Heart right ventricle (tissue), 16 donors: Measurements from ENCODE around the gene PLCH1. TPM values are rescaled to one million over a fixed set of nuclear protein-coding genes. Genes with fewer than 3 reads are reported as not detected.

Experiments
- ATAC-seq, 8 donors: fragments of 200-7000 bp; cut with Tn5 transposase; one replicate each; pipeline ENCODE4 v1.9.1; 2020; ENCODE audit warnings: mild to moderate bottlenecking in 8 of 8, moderate library complexity in 8 of 8, moderate number of reproducible peaks in 1 of 8
- DNase-seq, 2 donors: peaks; one replicate each; pipeline ENCODE4 v3.0.0-alpha.2; 2020
- H3K27ac ChIP-seq, 10 donors: fragments of 200-600 bp; sonication (generic) in 2 of 10; one replicate each; pipeline versions ENCODE4 v1.5.0 to v1.8.0; 2020 to 2022; ENCODE audit warnings: mild to moderate bottlenecking in 3 of 10
- H3K27me3 ChIP-seq, 7 donors: fragments of 200-600 bp; one replicate each; pipeline ENCODE4 v1.8.0; 2021 to 2022; ENCODE audit warnings: mild to moderate bottlenecking in 2 of 7
- H3K36me3 ChIP-seq, 9 donors: fragments of 200-600 bp; sonication (generic) in 1 of 9; one replicate each; pipeline versions ENCODE4 v1.5.0 to v1.8.0; 2020 to 2022; ENCODE audit warnings: mild to moderate bottlenecking in 2 of 9
- H3K4me1 ChIP-seq, 9 donors: fragments of 200-600 bp; sonication (generic) in 1 of 9; one replicate each; pipeline versions ENCODE4 v1.5.0 to v1.8.0; 2020 to 2022; ENCODE audit warnings: mild to moderate bottlenecking in 4 of 9
- H3K4me3 ChIP-seq, 10 donors: fragments of 200-600 bp; sonication (generic) in 2 of 10; one replicate each; pipeline versions ENCODE4 v1.5.0 to v1.8.0; 2020 to 2022; ENCODE audit warnings: mild to moderate bottlenecking in 7 of 10, moderate library complexity in 2 of 10
- H3K9me3 ChIP-seq, 11 donors: fragments of 200-600 bp in 10 of 11; sonication (generic) in 2 of 11; one replicate each; pipeline versions ENCODE4 v1.5.0 to v1.8.0; 2013 to 2022; ENCODE audit warnings: mild to moderate bottlenecking in 2 of 11, control low read depth in 1 of 11, moderate library complexity in 1 of 11
- WGBS, 2 donors: extraction: QIAGEN DNeasy Blood & Tissue Kit; methylation state at CpG; one replicate each; pipeline ENCODE4 v1.1.7; 2013; ENCODE audit warnings: inconsistent platforms in 1 of 2; 5-methylcytosine and 5-hydroxymethylcytosine counted together
- intact Hi-C, 10 donors: fragments of 100-400 bp; cut with DNase I; formaldehyde crosslinking; loops; one replicate each; pipeline versions ENCODE4 v1.11.1 to v1.14.2; 2022
- polyA plus RNA-seq, 2 donors: library from polyadenylated mRNA; stranded (reverse); fragments of 200-250 nt; gene quantifications; one replicate each; pipeline ENCODE4 v1.2.3, GENCODE V29; 2013
- total RNA-seq, 10 donors: library from RNA; stranded (reverse); fragmentation: NEBNext Ultra II Directional in 3 of 10; extraction: Animal tissue kit (Norgen Biotek cat#: 25700) in 3 of 10; gene quantifications; one replicate each; pipeline versions ENCODE4 v1.2.1 to v1.2.4, GENCODE V29; 2021 to 2023
- TF ChIP-seq, protein P1 (sequence below), 9 donors: fragments of 200-600 bp; sonication (generic) in 2 of 9; IDR thresholded peaks; one replicate each; pipeline versions ENCODE4 v1.5.0 to v1.8.0; 2021 to 2022; ENCODE audit warnings: antibody characterized with exemption in 9 of 9, mild to moderate bottlenecking in 5 of 9, moderate library complexity in 1 of 9
- donor health status: Arrhythmogenic right ventricular cardiomyopathy.
- donor health status: ischemic (EF 13 %, LVEDD 7.1; RV severe dilation, severe dysfunction).
- donor health status: healthy with polysubstance abuse.
- donor health status: DM: no; HTN: yes; CAD: no.
- donor health status: DM: no; HTN: no; CAD: no.
- donor health status: ischemic (EF 25% LVEDD 6.9; RV normal size, moderate dysfunction).
- donor health status: ischemic (EF 25% LVEDD 5.7; RV mildly dilated, moderate dysfunction).
- donor health status: healthy.
- donor health status: DM: yes; HTN: yes; CAD: no.
- donor health status: Ischemic cardiomyopathy.
- donor health status: ischemic (EF 35%, LVEDD 5.7; RV mildly dilated, moderate dysfunction).
- donor health status: nonischemic (EF 11% LVEDD 7.7; RV severe dilation, severe dysfunction).
- donor health status: DM: yes; HTN: yes; CAD: no.
- donor health status: PGD.
- donor health status: ischemic (EF 29% LVEDD 5.4; RV normal size, mild dysfunction).
- donor health status: nonischemic (EF 23%, LVEDD 6.1; RV moderate dilation, normal function).

PLCH1 gene
- total and polyA plus RNA-seq, 12 donors = 0.13 to 2.1 (median 0.51) TPM

DNA sequence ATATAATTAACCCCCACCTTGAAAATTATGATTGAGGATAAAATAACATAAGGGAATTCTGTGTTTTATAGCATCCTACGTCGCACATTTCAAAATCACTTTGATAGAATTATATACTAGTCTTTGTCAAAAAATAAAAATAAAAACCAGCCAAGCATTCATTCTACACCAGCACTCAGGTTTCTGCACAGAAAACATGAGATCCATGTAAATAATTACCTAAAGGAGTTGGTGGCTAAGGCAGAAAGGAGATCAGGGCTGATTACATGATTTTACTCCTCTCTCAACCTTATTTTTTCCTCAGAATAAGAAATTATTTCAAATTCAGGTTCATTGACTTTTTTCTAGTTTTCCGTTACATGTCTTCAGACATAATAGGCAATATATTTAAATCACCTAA is 194.5 kb downstream of the PLCH1 start:
- no peak overlapping the region for H3K27ac ChIP-seq
- no peaks in the 10 kb centered on the region for H3K27me3 ChIP-seq
- 95 to 99% methylated on average over 3 of the region's 3 CpGs for WGBS, 2 donors
- intact Hi-C loops = no loop called here
- H3K4me1 ChIP-seq = no peaks in the 10 kb centered on the region
- no peaks in the 10 kb centered on the region for H3K9me3 ChIP-seq
- H3K36me3 ChIP-seq = no peaks in the 10 kb centered on the region
- no peak for ATAC-seq
- no peak for DNase-seq
- TF ChIP-seq, protein P1, sequence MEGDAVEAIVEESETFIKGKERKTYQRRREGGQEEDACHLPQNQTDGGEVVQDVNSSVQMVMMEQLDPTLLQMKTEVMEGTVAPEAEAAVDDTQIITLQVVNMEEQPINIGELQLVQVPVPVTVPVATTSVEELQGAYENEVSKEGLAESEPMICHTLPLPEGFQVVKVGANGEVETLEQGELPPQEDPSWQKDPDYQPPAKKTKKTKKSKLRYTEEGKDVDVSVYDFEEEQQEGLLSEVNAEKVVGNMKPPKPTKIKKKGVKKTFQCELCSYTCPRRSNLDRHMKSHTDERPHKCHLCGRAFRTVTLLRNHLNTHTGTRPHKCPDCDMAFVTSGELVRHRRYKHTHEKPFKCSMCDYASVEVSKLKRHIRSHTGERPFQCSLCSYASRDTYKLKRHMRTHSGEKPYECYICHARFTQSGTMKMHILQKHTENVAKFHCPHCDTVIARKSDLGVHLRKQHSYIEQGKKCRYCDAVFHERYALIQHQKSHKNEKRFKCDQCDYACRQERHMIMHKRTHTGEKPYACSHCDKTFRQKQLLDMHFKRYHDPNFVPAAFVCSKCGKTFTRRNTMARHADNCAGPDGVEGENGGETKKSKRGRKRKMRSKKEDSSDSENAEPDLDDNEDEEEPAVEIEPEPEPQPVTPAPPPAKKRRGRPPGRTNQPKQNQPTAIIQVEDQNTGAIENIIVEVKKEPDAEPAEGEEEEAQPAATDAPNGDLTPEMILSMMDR (IDR thresholded peaks at IDR 0.05) = no peak
- no peak overlapping the region for H3K4me3 ChIP-seq

DNA sequence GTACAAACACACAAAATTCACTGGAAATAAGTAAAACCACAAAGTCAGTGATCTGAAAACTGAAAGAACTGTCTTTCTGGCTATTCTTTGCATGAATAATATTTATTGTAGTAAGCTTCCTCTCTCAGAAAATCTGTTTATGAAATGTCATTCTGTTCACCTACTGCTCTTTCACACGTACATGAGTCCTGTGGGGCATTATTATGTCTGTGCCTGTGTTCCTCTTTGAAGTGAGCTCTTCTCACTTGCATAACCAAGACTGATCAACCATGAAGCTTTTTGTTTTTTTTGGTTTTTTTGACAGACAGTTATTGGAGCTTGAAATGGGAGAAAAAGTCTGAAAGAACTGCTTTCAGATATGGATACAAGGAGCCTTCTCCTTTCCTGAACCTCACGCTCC is 195.8 kb downstream of the PLCH1 start:
- no peaks in the 10 kb centered on the region for H3K36me3 ChIP-seq
- H3K4me3 ChIP-seq = no peak overlapping the region
- DNase-seq (no peak), ATAC-seq (no peak)
- H3K27me3 ChIP-seq = no peaks in the 10 kb centered on the region
- TF ChIP-seq, protein P1 (IDR thresholded peaks at IDR 0.05) = no peak
- H3K27ac ChIP-seq = no peak overlapping the region
- intact Hi-C loops = no loop called here
- WGBS, 2 donors = 69 to 80% methylated on average over 2 of the region's 2 CpGs
- H3K4me1 ChIP-seq = no peaks in the 10 kb centered on the region
- H3K9me3 ChIP-seq = no peaks in the 10 kb centered on the region

DNA sequence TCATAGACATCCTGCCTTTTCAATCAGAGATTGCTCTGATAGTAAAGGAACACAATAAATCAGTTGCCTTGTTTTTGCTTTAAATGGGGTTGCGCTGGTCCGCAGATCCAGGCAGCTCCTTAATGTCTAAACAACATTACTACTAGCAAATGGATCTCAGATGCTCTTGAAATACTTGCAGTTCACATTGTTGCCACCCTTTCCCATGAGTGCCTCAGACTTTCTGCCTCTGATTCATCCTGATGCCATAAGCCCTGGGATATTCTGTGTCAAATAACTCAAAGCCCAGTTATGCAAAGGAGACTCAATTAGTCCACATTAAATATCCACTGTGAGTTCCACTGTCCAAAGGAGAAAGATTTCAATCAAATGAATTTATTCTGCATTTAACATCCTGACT is 196.7 kb downstream of the PLCH1 start:
- TF ChIP-seq, protein P1 (IDR thresholded peaks at IDR 0.05) = no peak
- no peaks in the 10 kb centered on the region for H3K27me3 ChIP-seq
- WGBS, 2 donors = 93 to 94% methylated on average over 2 of the region's 2 CpGs
- no peak for ATAC-seq
- no peaks in the 10 kb centered on the region for H3K9me3 ChIP-seq
- H3K4me3 ChIP-seq = no peak overlapping the region
- H3K4me1 ChIP-seq = no peaks in the 10 kb centered on the region
- no peak for DNase-seq
- no peaks in the 10 kb centered on the region for H3K36me3 ChIP-seq
- intact Hi-C loops = no loop called here
- H3K27ac ChIP-seq = no peak overlapping the region

DNA sequence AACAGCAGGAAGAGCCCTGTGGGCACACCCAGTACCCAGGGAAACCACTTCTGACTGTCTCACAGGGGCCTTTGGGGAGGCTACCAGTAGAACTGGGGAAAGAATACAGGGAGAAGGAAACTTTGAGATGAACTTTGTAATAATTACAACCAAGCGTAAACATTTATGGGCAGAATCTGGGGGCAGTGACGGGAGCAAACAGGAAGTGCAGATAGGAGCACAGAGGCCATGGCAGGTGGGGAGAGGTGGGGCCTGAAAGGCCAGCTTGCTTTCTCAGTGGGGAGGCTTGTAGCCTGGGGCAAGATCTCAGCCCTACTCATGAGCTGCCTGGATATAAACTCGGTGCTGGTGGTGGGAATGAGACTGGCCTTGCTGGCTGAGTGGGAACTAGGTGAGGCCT is 209.8 kb downstream of the PLCH1 start:
- Histone ChIP-seq H3K4me1 (no peaks in the 10 kb centered on the region), H3K9me3 (peaks cover 0 to 39% (median 0%) of the 10 kb centered on the region in 11 donors), H3K36me3 (no peaks in the 10 kb centered on the region), H3K27me3 (no peaks in the 10 kb centered on the region), H3K27ac (no peak overlapping the region), H3K4me3 (no peak overlapping the region)
- no peak for ATAC-seq
- TF ChIP-seq, protein P1 (IDR thresholded peaks at IDR 0.05) = no peak
- intact Hi-C loops = no loop called here
- WGBS, 2 donors = 80 to 93% methylated on average over 3 of the region's 3 CpGs
- DNase-seq = no peak

DNA sequence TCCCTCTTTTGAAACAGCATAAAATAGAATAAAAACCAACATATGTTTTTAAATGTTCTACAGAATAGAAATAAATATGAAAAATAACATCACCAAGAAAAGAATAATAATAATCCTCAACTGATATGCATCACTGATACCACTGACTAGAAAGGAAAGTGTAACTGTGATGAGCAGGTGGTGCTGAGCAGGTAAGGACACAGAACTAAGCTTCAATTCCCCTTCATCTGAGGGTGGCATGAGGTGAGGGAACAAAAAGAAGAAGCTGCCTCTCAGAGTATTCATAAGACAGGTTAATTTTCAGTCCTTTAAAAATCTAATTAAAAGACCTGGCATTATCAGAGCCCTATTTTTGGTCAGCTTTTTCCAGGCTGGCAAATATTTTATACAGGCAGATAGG is 216.3 kb downstream of the PLCH1 start:
- TF ChIP-seq, protein P1 (IDR thresholded peaks at IDR 0.05) = no peak
- intact Hi-C loops = no loop called here
- H3K9me3 ChIP-seq = peaks cover 0 to 23% (median 0%) of the 10 kb centered on the region in 11 donors
- H3K27ac ChIP-seq = no peak overlapping the region
- DNase-seq (no peak), ATAC-seq (no peak)
- H3K4me3 ChIP-seq = no peak overlapping the region
- no peaks in the 10 kb centered on the region for H3K4me1 ChIP-seq
- no peaks in the 10 kb centered on the region for H3K36me3 ChIP-seq
- H3K27me3 ChIP-seq = no peaks in the 10 kb centered on the region
